Ascending aorta (tissue), 2 donors: ENCODE results near the gene KCNE4. TPM values are rescaled to one million over a fixed set of nuclear protein-coding genes. Genes with fewer than 3 reads are reported as not detected.

ENCODE experiments used
- DNase-seq, 2 donors: peaks; one replicate each; pipeline ENCODE4 v3.0.0-alpha.2; 2019; ENCODE audit warnings: low spot score in 2 of 2
- H3K27ac ChIP-seq, 2 donors: fragments of 200-600 bp; sonication (generic); one replicate each; pipeline ENCODE4 v1.5.1; 2016 to 2017; ENCODE audit warnings: mild to moderate bottlenecking in 1 of 2
- H3K27me3 ChIP-seq: fragments of 200-600 bp; sonication (generic); one replicate; pipeline ENCODE4 v1.5.1; 2017
- H3K36me3 ChIP-seq, 2 donors: fragments of 200-600 bp; sonication (generic); one replicate each; pipeline ENCODE4 v1.5.1; 2016
- H3K4me1 ChIP-seq, 2 donors: fragments of 200-600 bp; sonication (generic); one replicate each; pipeline ENCODE4 v1.5.1; 2016 to 2017; ENCODE audit warnings: mild to moderate bottlenecking in 1 of 2
- H3K4me3 ChIP-seq, 2 donors: fragments of 200-600 bp; sonication (generic); one replicate each; pipeline ENCODE4 v1.5.1; 2016 to 2017; ENCODE audit warnings: mild to moderate bottlenecking in 1 of 2
- H3K9me3 ChIP-seq, 2 donors: fragments of 200-600 bp; sonication (generic); one replicate each; pipeline ENCODE4 v1.5.1; 2016
- intact Hi-C: fragments of 100-400 bp; cut with DNase I; formaldehyde crosslinking; loops from one replicate; pipeline ENCODE4 v1.15.1; 2023
- total RNA-seq: library from RNA; depleted of rRNA; stranded (reverse); fragments of >200 nt; gene quantifications from one replicate; pipeline ENCODE4 v1.1.0, GENCODE V29; 2016
- TF ChIP-seq, protein P1 (sequence below), 3 experiments: fragments of 200-600 bp in 2 of 3; fragments of 450-650 bp in 1 of 3; sonication (generic) in 2 of 3; IDR thresholded peaks; one replicate each; pipeline ENCODE4 v1.5.1; 2016 to 2019; ENCODE audit warnings: antibody characterized with exemption in 3 of 3, mild to moderate bottlenecking in 1 of 3, moderate library complexity in 1 of 3

KCNE4 gene
- total RNA-seq, 1 donor from 2014 or later, result 18.3 TPM

DNA sequence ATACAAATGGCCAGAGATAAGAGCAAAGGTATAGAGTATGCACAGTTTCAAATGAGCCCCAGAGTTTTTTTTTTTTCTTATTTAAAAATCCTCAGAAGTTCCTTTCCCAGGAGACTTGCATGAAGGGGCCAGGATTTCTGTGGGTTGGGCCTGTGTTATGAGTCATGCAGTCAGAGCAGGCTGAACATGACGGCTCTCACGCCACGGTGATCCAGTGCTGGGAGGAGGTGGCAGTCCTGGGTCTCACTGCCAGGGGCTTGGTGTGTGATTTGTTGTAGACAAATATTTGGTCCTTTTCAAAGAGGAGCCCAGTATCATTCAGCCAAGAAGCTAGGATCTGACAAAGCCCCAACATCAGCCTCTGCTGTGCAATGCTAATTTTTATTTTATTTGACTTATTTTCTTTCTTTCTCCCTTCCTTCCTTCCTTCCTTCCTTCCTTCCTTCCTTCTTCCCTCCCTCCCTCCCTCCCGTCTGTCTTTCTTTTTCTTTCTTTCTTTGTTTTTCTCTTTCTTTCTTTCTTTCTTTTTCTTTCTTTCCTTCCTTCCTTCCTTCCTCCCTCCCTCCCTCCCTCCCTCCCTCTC is 10.4 kb upstream of the KCNE4 start:
- Histone ChIP-seq H3K4me1 (peaks cover 3 to 10% of the 10 kb centered on the region in 2 donors), H3K4me3 (peak overlapping the region in 1 of 2 donors; percentile 24), H3K9me3 (no peaks in the 10 kb centered on the region), H3K36me3 (no peaks in the 10 kb centered on the region), H3K27ac (peak overlapping the region; percentile 70 to 82), H3K27me3 (no peaks in the 10 kb centered on the region)
- DNase-seq, result peak; percentile 57 to 92
- TF ChIP-seq, protein P1, sequence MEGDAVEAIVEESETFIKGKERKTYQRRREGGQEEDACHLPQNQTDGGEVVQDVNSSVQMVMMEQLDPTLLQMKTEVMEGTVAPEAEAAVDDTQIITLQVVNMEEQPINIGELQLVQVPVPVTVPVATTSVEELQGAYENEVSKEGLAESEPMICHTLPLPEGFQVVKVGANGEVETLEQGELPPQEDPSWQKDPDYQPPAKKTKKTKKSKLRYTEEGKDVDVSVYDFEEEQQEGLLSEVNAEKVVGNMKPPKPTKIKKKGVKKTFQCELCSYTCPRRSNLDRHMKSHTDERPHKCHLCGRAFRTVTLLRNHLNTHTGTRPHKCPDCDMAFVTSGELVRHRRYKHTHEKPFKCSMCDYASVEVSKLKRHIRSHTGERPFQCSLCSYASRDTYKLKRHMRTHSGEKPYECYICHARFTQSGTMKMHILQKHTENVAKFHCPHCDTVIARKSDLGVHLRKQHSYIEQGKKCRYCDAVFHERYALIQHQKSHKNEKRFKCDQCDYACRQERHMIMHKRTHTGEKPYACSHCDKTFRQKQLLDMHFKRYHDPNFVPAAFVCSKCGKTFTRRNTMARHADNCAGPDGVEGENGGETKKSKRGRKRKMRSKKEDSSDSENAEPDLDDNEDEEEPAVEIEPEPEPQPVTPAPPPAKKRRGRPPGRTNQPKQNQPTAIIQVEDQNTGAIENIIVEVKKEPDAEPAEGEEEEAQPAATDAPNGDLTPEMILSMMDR (IDR thresholded peaks at IDR 0.05), result no peak
- intact Hi-C loops, result no loop called here

DNA sequence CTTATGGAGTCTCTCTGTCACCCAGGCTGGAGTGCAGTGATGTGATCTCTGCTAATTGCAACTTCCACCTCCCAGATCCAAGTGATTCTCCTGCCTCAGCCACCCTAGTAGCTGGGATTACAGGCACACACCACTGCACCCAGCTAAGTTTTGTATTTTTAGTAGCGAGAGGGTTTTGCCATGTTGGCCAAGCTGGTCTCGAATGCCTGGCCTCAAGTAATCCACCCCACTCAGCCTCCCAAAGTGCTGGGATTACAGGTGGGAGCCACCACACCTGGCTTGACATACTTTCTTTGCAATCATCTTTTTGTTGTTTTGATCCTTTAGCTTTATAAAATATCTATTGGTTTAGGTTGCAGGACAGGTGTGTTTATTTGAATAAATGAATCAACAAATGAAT is 9.7 kb upstream of the KCNE4 start:
- intact Hi-C loops, result no loop called here

DNA sequence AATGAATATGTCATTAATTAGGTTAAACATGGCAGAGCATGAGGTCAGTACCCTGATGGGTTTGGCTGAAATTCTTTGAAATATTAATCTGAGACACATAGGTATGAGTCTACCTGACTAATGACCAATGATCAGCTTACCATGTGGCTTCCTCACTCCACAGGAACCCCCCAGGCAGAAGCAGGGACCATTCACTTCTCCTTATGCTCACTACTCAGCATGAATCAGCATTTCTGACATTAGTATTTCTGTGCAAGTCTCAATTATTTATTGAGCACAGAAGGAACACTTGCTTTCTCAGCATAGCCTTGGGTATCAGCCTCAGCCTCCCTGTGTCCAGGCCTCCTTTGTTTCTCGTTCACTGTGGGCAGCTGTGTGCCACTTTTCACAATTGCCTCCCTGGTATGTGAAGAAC is 9.3 kb upstream of the KCNE4 start:
- intact Hi-C loops, result no loop called here
- no peaks in the 10 kb centered on the region for H3K36me3 ChIP-seq
- H3K27me3 ChIP-seq, result no peaks in the 10 kb centered on the region
- peaks cover 11 to 17% of the 10 kb centered on the region in 2 donors for H3K4me1 ChIP-seq
- peak overlapping the region in 1 of 2 donors; percentile 82 for H3K27ac ChIP-seq
- no peak overlapping the region for H3K4me3 ChIP-seq
- TF ChIP-seq, protein P1 (IDR thresholded peaks at IDR 0.05), result no peak
- no peak for DNase-seq
- no peaks in the 10 kb centered on the region for H3K9me3 ChIP-seq

More for the DNA sequence above, 9.7 kb upstream of the KCNE4 start:
- no peak for DNase-seq
- TF ChIP-seq, protein P1 (IDR thresholded peaks at IDR 0.05), result no peak
- H3K36me3 ChIP-seq, result no peaks in the 10 kb centered on the region
- no peaks in the 10 kb centered on the region for H3K27me3 ChIP-seq
- H3K9me3 ChIP-seq, result no peaks in the 10 kb centered on the region
- H3K27ac ChIP-seq, result peak overlapping the region; percentile 70 to 82
- H3K4me1 ChIP-seq, result peaks cover 9 to 17% of the 10 kb centered on the region in 2 donors
- no peak overlapping the region for H3K4me3 ChIP-seq

DNA sequence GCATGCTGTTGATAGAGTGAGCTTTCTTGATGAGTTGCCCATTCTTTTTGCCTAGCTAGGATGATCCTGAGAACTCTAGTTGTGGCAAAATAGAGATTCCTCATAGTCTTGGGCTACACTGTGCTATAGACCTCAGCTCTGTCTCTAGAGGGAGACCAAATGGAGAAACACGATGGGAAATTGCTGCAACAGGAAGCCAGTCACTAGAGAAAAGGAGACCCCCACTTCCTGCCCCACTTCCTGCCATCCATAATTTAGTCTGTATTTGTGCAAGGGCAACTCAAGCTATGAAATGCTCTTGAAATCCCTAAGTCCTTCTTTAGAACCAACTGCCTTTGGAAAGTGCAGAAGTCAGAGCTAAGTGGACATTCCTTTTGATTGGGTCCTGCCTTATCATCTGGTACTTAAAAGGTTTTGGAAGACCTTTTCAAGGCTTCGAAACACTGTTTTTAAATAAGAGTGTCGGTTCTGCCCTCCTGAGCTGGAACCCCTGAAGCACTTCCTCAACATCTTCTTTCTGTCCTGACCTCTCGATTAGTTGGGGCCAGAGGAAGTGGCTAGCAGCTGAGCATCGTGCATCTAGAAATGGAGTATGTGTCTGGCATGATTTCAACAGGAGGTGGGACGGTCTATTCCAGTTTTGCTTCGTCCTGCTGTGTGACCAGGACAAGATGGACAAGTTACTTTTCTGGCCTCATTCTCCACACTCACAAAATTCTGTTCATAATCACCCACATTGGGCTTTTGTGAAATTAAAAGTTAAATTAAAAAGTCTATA is 8.6 kb upstream of the KCNE4 start:
- Histone ChIP-seq H3K36me3 (no peaks in the 10 kb centered on the region), H3K27ac (peak overlapping the region in 1 of 2 donors; percentile 82), H3K9me3 (no peaks in the 10 kb centered on the region), H3K4me3 (no peak overlapping the region), H3K27me3 (no peaks in the 10 kb centered on the region), H3K4me1 (peaks cover 11 to 20% of the 10 kb centered on the region in 2 donors)
- no peak for DNase-seq
- intact Hi-C loops, result no loop called here
- TF ChIP-seq, protein P1 (IDR thresholded peaks at IDR 0.05), result no peak

DNA sequence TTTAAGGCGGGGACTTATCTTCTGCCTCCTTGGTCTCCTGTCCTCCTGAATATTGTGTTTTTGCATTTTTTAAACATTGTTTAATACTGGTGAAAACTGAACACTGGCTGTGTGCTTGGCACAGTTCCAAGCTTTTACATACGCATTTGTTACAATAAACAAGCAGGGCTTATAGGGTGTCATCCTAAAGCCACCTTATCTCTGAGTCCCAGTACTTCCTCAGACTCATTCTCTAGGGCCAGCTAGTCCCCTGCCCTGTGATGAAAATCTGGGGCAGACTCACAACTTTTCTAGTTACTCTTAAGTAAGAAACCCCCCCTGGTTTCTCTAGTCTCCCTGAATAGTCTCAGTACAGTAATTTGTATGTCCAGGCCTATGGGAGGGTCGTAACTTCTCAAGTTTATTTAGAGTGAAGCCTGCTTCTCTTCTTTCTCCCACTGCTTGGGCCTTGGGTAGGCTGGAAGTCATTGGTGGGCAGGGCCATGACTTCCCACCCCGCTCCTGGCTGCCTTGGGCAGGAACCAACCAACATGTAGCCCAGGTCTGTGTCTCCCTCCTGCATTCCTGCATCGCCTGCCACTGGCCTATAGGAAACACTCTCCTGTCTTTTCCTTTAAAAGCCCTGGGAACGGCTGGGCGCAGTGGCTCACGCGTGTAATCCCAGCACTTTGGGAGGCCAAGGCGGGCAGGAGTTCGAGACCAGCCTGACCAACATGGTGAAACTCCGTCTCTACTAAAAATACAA is 7.7 kb upstream of the KCNE4 start:
- Histone ChIP-seq H3K9me3 (no peaks in the 10 kb centered on the region), H3K4me3 (no peak overlapping the region), H3K27me3 (no peaks in the 10 kb centered on the region), H3K36me3 (no peaks in the 10 kb centered on the region), H3K4me1 (peaks cover 11 to 20% of the 10 kb centered on the region in 2 donors), H3K27ac (no peak overlapping the region)
- intact Hi-C loops, result no loop called here
- no peak for DNase-seq
- TF ChIP-seq, protein P1 (IDR thresholded peaks at IDR 0.05), result no peak
